H9 (cell line): ENCODE data around the gene FSTL4. TPM values are rescaled to one million over a fixed set of nuclear protein-coding genes. Genes with fewer than 3 reads are reported as not detected.

Experiments used
- DNase-seq: peaks from one replicate; pipeline ENCODE4 v3.0.0-alpha.2; 2017
- H2AFZ ChIP-seq: one replicate; pipeline ENCODE4 v1.6.1; 2013; ENCODE audit warnings: mild to moderate bottlenecking, low read length, control low read depth, moderate library complexity
- H2AK5ac ChIP-seq: 2 replicates; pipeline ENCODE4 v1.6.1; 2013; ENCODE audit warnings: low read length, control low read depth, mixed read lengths; ENCODE audit not compliant: insufficient read length
- H2BK120ac ChIP-seq: one replicate; pipeline ENCODE4 v1.6.1; 2013; ENCODE audit warnings: low read depth, mild to moderate bottlenecking, low read length, control low read depth, inconsistent platforms; ENCODE audit not compliant: poor library complexity, severe bottlenecking
- H2BK12ac ChIP-seq: 2 replicates; pipeline ENCODE4 v1.6.1; 2013; ENCODE audit warnings: low read length, control low read depth, mixed read lengths, low read depth; ENCODE audit not compliant: insufficient read length
- H2BK15ac ChIP-seq: 2 replicates; pipeline ENCODE4 v1.6.1; 2013; ENCODE audit warnings: low read depth, low read length, control low read depth
- H2BK20ac ChIP-seq: one replicate; pipeline ENCODE4 v1.6.1; 2013; ENCODE audit warnings: low read depth, mild to moderate bottlenecking, low read length, control low read depth, inconsistent platforms; ENCODE audit not compliant: poor library complexity, severe bottlenecking
- H2BK5ac ChIP-seq: 2 replicates; pipeline ENCODE4 v1.6.1; 2013; ENCODE audit warnings: low read length, control low read depth, mixed read lengths; ENCODE audit not compliant: insufficient read length
- H3K14ac ChIP-seq: 2 replicates; pipeline ENCODE4 v1.6.1; 2013; ENCODE audit warnings: low read length, control low read depth; ENCODE audit not compliant: insufficient read depth
- H3K18ac ChIP-seq: 2 replicates; pipeline ENCODE4 v1.6.1; 2013; ENCODE audit warnings: low read depth, mild to moderate bottlenecking, mixed read lengths, low read length, control low read depth; ENCODE audit not compliant: insufficient read length
- H3K23ac ChIP-seq: 2 replicates; pipeline ENCODE4 v1.6.1; 2013; ENCODE audit warnings: low read length, control low read depth, mixed read lengths, low read depth; ENCODE audit not compliant: insufficient read length
- H3K23me2 ChIP-seq: 2 replicates; pipeline ENCODE4 v1.6.1; 2013; ENCODE audit warnings: low read depth, mild to moderate bottlenecking, mixed read lengths, low read length, control low read depth; ENCODE audit not compliant: insufficient read length, poor library complexity, severe bottlenecking
- H3K27ac ChIP-seq: 2 replicates; pipeline ENCODE4 v1.5.1; 2013; ENCODE audit warnings: low read length, control low read depth, mixed read lengths, low read depth; ENCODE audit not compliant: insufficient read length
- H3K27me3 ChIP-seq: 2 replicates; pipeline ENCODE4 v1.6.1; 2013; ENCODE audit warnings: low read length, control low read depth, inconsistent platforms; ENCODE audit not compliant: insufficient read depth
- H3K4ac ChIP-seq: 2 replicates; pipeline ENCODE4 v1.6.1; 2013; ENCODE audit warnings: low read depth, mild to moderate bottlenecking, control low read depth, inconsistent platforms, low read length, moderate library complexity
- H3K4me1 ChIP-seq: 2 replicates; pipeline ENCODE4 v1.6.1; 2013; ENCODE audit warnings: low read length, control low read depth, inconsistent platforms; ENCODE audit not compliant: insufficient read depth
- H3K4me2 ChIP-seq: 2 replicates; pipeline ENCODE4 v1.6.1; 2013; ENCODE audit warnings: low read length, control low read depth, mixed read lengths; ENCODE audit not compliant: insufficient read length, insufficient read depth
- H3K56ac ChIP-seq: 2 replicates; pipeline ENCODE4 v1.6.1; 2013; ENCODE audit warnings: low read depth, mild to moderate bottlenecking, mixed read lengths, low read length, control low read depth; ENCODE audit not compliant: insufficient read length
- H3K79me1 ChIP-seq: 2 replicates; pipeline ENCODE4 v1.6.1; 2013; ENCODE audit warnings: low read depth, mild to moderate bottlenecking, moderate library complexity, low read length, control low read depth, inconsistent platforms; ENCODE audit not compliant: insufficient read depth, poor library complexity, severe bottlenecking
- H3K79me2 ChIP-seq: 2 replicates; pipeline ENCODE4 v1.6.1; 2013; ENCODE audit warnings: low read length, control low read depth, inconsistent platforms; ENCODE audit not compliant: insufficient read depth
- H3K9ac ChIP-seq: 2 replicates; pipeline ENCODE4 v1.6.1; 2013; ENCODE audit warnings: low read length, control low read depth, mixed read lengths; ENCODE audit not compliant: insufficient read length; ENCODE audit errors: extremely low read depth
- H3K9me3 ChIP-seq: one replicate; pipeline ENCODE4 v1.6.1; 2013; ENCODE audit warnings: low read depth, low read length, inconsistent platforms; ENCODE audit not compliant: control insufficient read depth
- H3T11ph ChIP-seq: one replicate; pipeline ENCODE4 v1.6.1; 2013; ENCODE audit warnings: mild to moderate bottlenecking, low read length, control low read depth, inconsistent platforms
- H4K20me1 ChIP-seq: one replicate; pipeline ENCODE4 v1.6.1; 2013; ENCODE audit not compliant: control insufficient read depth, insufficient read length, insufficient read depth
- H4K5ac ChIP-seq: 2 replicates; pipeline ENCODE4 v1.6.1; 2013; ENCODE audit warnings: low read depth, mild to moderate bottlenecking, mixed read lengths, low read length, control low read depth; ENCODE audit not compliant: insufficient read length
- H4K8ac ChIP-seq: replicated peaks from 2 replicates; pipeline ENCODE4 v1.6.1; 2013; ENCODE audit warnings: low read length, control low read depth, mixed read lengths, low read depth; ENCODE audit not compliant: insufficient read length
- H4K91ac ChIP-seq: 2 replicates; pipeline ENCODE4 v1.6.1; 2013; ENCODE audit warnings: low read depth, mild to moderate bottlenecking, moderate library complexity, mixed read lengths, low read length, control low read depth; ENCODE audit not compliant: insufficient read length
- H3K27ac Mint-ChIP-seq, 3 experiments: 2 replicates in 2 of 3; 3 replicates in 1 of 3; pipeline ENCODE4 v1.8.0; 2020 to 2021; ENCODE audit warnings: mixed read lengths in 3 of 3, mild to moderate bottlenecking in 1 of 3, moderate library complexity in 1 of 3
- H3K27me3 Mint-ChIP-seq: 2 replicates; pipeline ENCODE4 v1.8.0; 2021; ENCODE audit warnings: low read depth, mild to moderate bottlenecking, moderate library complexity, mixed read lengths
- H3K36me3 Mint-ChIP-seq, 3 experiments: 2 replicates in 2 of 3; 3 replicates in 1 of 3; pipeline ENCODE4 v1.8.0; 2020 to 2021; ENCODE audit warnings: low read depth in 3 of 3, mixed read lengths in 3 of 3; ENCODE audit not compliant: insufficient read depth in 1 of 3
- H3K4me1 Mint-ChIP-seq, 2 experiments: 2 replicates each; pipeline ENCODE4 v1.8.0; 2020; ENCODE audit warnings: mixed read lengths in 2 of 2
- H3K4me3 Mint-ChIP-seq, 2 experiments: 2 replicates in 1 of 2; 3 replicates in 1 of 2; pipeline ENCODE4 v1.8.0; 2020 to 2021; ENCODE audit warnings: mild to moderate bottlenecking in 2 of 2, mixed read lengths in 2 of 2, moderate library complexity in 1 of 2
- H3K9me3 Mint-ChIP-seq, 2 experiments: 2 replicates in 1 of 2; 3 replicates in 1 of 2; pipeline ENCODE4 v1.8.0; 2020; ENCODE audit warnings: mild to moderate bottlenecking in 2 of 2, mixed read lengths in 2 of 2, moderate library complexity in 1 of 2
- WGBS: extraction: QIAGEN DNeasy Blood & Tissue Kit; methylation state at CpG from one replicate; pipeline ENCODE4 v1.1.7; 2013; ENCODE audit warnings: missing lambda C conversion rate, low lambda C conversion rate, mixed read lengths; ENCODE audit not compliant: insufficient read length; ENCODE audit errors: extremely low coverage; 5-methylcytosine and 5-hydroxymethylcytosine counted together
- total RNA-seq: library from RNA; stranded (reverse); gene quantifications from 2 replicates; pipeline ENCODE4 v1.2.1, GENCODE V29; 2021
- TF ChIP-seq, protein P1 (sequence below): fragments of 200-600 bp; sonication (generic); conservative IDR thresholded peaks from 3 replicates; pipeline ENCODE4 v1.8.0; 2021; ENCODE audit warnings: antibody characterized with exemption, mild to moderate bottlenecking

FSTL4 gene
- total RNA-seq, 1 experiment from 2014 or later = 5.7 TPM

DNA sequence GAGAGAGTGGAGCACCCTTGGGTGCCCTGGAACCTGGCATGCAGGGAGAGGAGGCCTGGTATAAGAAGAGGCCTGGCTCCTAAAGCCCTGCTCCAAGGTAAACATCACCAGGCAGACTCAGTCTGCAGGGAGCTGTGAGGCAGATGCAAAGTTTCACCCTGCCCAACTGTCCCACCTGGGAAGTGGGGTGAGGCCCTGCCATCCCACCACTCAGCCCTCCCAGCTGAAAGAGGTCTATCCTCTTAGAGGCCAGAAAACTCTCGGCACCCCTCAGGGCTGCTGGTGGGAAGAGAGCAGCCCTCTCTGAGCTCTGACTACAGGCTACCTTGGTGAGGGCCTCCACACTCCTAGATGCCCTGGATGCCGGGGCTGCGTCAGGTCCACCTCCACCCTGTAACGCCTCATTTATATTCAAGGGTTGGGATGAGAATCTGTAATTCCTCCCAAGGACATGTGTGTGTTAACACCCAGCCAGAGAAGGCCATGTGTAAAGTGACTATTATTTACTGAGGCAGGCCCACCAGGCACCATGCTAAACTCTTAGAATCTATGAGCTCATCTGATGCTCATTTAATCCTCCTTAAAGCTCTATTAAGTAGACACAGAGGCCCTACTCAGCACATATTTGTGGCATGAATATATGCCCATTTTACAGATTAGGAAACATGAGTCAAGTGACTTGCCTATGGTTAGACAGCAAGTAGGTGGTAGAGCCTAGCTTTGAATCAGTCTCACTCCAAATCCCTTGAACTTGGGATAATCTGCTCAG, 205.9 kb downstream of the FSTL4 start:
- Histone ChIP-seq H3K9ac (no peak overlapping the region), H4K8ac (no peak overlapping the region), H3K79me1 (no peaks in the 10 kb centered on the region), H2BK5ac (no peak overlapping the region), H3K79me2 (no peaks in the 10 kb centered on the region), H2BK12ac (no peak overlapping the region), H4K20me1 (no peaks in the 10 kb centered on the region), H4K91ac (no peak overlapping the region), H3K4me2 (no peak overlapping the region), H3K27me3 (no peaks in the 10 kb centered on the region), H3K18ac (no peak overlapping the region), H3K14ac (no peak overlapping the region), H3T11ph (no peak overlapping the region), H2BK15ac (no peak overlapping the region), H2BK120ac (no peak overlapping the region), H3K4me1 (no peaks in the 10 kb centered on the region; the same call in 1 of the 2 replicates), H2AK5ac (no peak overlapping the region), H2BK20ac (no peak overlapping the region), H3K9me3 (no peaks in the 10 kb centered on the region), H3K4ac (no peak overlapping the region), H3K23ac (no peak overlapping the region), H3K23me2 (no peaks in the 10 kb centered on the region), H3K56ac (no peak overlapping the region), H3K27ac (no peak overlapping the region), H4K5ac (no peak overlapping the region), H2AFZ (no peak overlapping the region)
- DNase-seq = no peak
- no CpG with 5 or more reads among the region's 4 CpGs for WGBS
- Mint-ChIP-seq H3K27ac (no peak overlapping the region), H3K9me3 (no peaks in the 10 kb centered on the region), H3K27me3 (no peaks in the 10 kb centered on the region; the same call in none of the 2 replicates), H3K4me1 (peaks cover 18 to 28% of the 10 kb centered on the region in 2 experiments), H3K4me3 (no peak overlapping the region), H3K36me3 (no peaks in the 10 kb centered on the region)
- TF ChIP-seq, protein P1, sequence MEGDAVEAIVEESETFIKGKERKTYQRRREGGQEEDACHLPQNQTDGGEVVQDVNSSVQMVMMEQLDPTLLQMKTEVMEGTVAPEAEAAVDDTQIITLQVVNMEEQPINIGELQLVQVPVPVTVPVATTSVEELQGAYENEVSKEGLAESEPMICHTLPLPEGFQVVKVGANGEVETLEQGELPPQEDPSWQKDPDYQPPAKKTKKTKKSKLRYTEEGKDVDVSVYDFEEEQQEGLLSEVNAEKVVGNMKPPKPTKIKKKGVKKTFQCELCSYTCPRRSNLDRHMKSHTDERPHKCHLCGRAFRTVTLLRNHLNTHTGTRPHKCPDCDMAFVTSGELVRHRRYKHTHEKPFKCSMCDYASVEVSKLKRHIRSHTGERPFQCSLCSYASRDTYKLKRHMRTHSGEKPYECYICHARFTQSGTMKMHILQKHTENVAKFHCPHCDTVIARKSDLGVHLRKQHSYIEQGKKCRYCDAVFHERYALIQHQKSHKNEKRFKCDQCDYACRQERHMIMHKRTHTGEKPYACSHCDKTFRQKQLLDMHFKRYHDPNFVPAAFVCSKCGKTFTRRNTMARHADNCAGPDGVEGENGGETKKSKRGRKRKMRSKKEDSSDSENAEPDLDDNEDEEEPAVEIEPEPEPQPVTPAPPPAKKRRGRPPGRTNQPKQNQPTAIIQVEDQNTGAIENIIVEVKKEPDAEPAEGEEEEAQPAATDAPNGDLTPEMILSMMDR = no peak
